Measurements from ENCODE around the gene CHST11.

The CHST11 gene

GRCh38 chr12:104588921-104589590 lies 132.3 kb downstream of the CHST11 start:
- no peak for DNase-seq
- Mint-ChIP-seq H3K27ac (no peak overlapping the region), H3K4me3 (no peak overlapping the region), H3K36me3 (peaks cover 11% of the 10 kb centered on the region), H3K9me3 (no peaks in the 10 kb centered on the region), H3K4me1 (peaks cover 2% of the 10 kb centered on the region), H3K27me3 (no peaks in the 10 kb centered on the region)
- CTCF ChIA-PET = interaction anchor here (1.4 kb wide), 1 partner anchor 207 kb away, joined by 4 read pairs; no protein-coding TSS in a partner anchor

- Mint-ChIP-seq H3K36me3 (peaks cover 11% of the 10 kb centered on the region), H3K27ac (no peak overlapping the region), H3K27me3 (no peaks in the 10 kb centered on the region), H3K4me3 (no peak overlapping the region), H3K9me3 (no peaks in the 10 kb centered on the region), H3K4me1 (peaks cover 2% of the 10 kb centered on the region)
- DNase-seq = no peak
- CTCF ChIA-PET = interaction anchor here (0.8 kb wide), 1 partner anchor 463 kb away, joined by 3 read pairs; no protein-coding TSS in a partner anchor
Measured at GRCh38 chr12:104590022-104590421, 133.3 kb downstream of the CHST11 start.

GRCh38 chr12:104591257-104591885 lies 134.6 kb downstream of the CHST11 start:
- Mint-ChIP-seq H3K4me3 (no peak overlapping the region), H3K9me3 (no peaks in the 10 kb centered on the region), H3K27ac (no peak overlapping the region), H3K4me1 (peaks cover 2% of the 10 kb centered on the region), H3K27me3 (no peaks in the 10 kb centered on the region), H3K36me3 (peaks cover 11% of the 10 kb centered on the region)
- no peak for DNase-seq
- CTCF ChIA-PET = no interaction called here

- CTCF ChIA-PET = no interaction called here
- peaks cover 2% of the 10 kb centered on the region for H3K4me1 Mint-ChIP-seq
- no peaks in the 10 kb centered on the region for H3K27me3 Mint-ChIP-seq
- peaks cover 11% of the 10 kb centered on the region for H3K36me3 Mint-ChIP-seq
- no peaks in the 10 kb centered on the region for H3K9me3 Mint-ChIP-seq
- no peak overlapping the region for H3K27ac Mint-ChIP-seq
- no peak for DNase-seq
- no peak overlapping the region for H3K4me3 Mint-ChIP-seq
Measured at GRCh38 chr12:104593482-104593881, 136.7 kb downstream of the CHST11 start.

- CTCF ChIA-PET = no interaction called here
- H3K27ac Mint-ChIP-seq = no peak overlapping the region
- H3K36me3 Mint-ChIP-seq = peaks cover 7% of the 10 kb centered on the region
- no peak for DNase-seq
- no peak overlapping the region for H3K4me3 Mint-ChIP-seq
- no peaks in the 10 kb centered on the region for H3K27me3 Mint-ChIP-seq
- H3K9me3 Mint-ChIP-seq = no peaks in the 10 kb centered on the region
- peaks cover 8% of the 10 kb centered on the region for H3K4me1 Mint-ChIP-seq
Measured at GRCh38 chr12:104596134-104596799, 139.5 kb downstream of the CHST11 start.

GRCh38 chr12:104596898-104597843 lies 140.4 kb downstream of the CHST11 start:
- Mint-ChIP-seq H3K9me3 (no peaks in the 10 kb centered on the region), H3K36me3 (peaks cover 16% of the 10 kb centered on the region), H3K4me3 (no peak overlapping the region), H3K27me3 (no peaks in the 10 kb centered on the region), H3K4me1 (peaks cover 16% of the 10 kb centered on the region), H3K27ac (no peak overlapping the region)
- CTCF ChIA-PET = no interaction called here
- DNase-seq = no peak

- Mint-ChIP-seq H3K4me1 (peaks cover 30% of the 10 kb centered on the region), H3K4me3 (no peak overlapping the region), H3K27ac (no peak overlapping the region), H3K9me3 (no peaks in the 10 kb centered on the region), H3K36me3 (peaks cover 22% of the 10 kb centered on the region), H3K27me3 (no peaks in the 10 kb centered on the region)
- DNase-seq = no peak
- CTCF ChIA-PET = no interaction called here
Measured at GRCh38 chr12:104598342-104599271, 141.9 kb downstream of the CHST11 start.

GRCh38 chr12:104599272-104600035 lies 142.7 kb downstream of the CHST11 start:
- no peak overlapping the region for H3K27ac Mint-ChIP-seq
- no peaks in the 10 kb centered on the region for H3K9me3 Mint-ChIP-seq
- no peak for DNase-seq
- H3K4me1 Mint-ChIP-seq = peaks cover 38% of the 10 kb centered on the region
- no peaks in the 10 kb centered on the region for H3K27me3 Mint-ChIP-seq
- peaks cover 26% of the 10 kb centered on the region for H3K36me3 Mint-ChIP-seq
- CTCF ChIA-PET = no interaction called here
- no peak overlapping the region for H3K4me3 Mint-ChIP-seq

GRCh38 chr12:104600036-104600712 lies 143.4 kb downstream of the CHST11 start:
- DNase-seq = no peak
- Mint-ChIP-seq H3K4me1 (peaks cover 45% of the 10 kb centered on the region), H3K4me3 (no peak overlapping the region), H3K36me3 (peaks cover 27% of the 10 kb centered on the region), H3K9me3 (no peaks in the 10 kb centered on the region), H3K27me3 (no peaks in the 10 kb centered on the region), H3K27ac (no peak overlapping the region)
- CTCF ChIA-PET = no interaction called here

GRCh38 chr12:104600790-104601739 lies 144.3 kb downstream of the CHST11 start:
- CTCF ChIA-PET = no interaction called here
- no peak overlapping the region for H3K27ac Mint-ChIP-seq
- H3K27me3 Mint-ChIP-seq = no peaks in the 10 kb centered on the region
- H3K4me3 Mint-ChIP-seq = no peak overlapping the region
- no peak for DNase-seq
- peaks cover 31% of the 10 kb centered on the region for H3K36me3 Mint-ChIP-seq
- peaks cover 49% of the 10 kb centered on the region for H3K4me1 Mint-ChIP-seq
- no peaks in the 10 kb centered on the region for H3K9me3 Mint-ChIP-seq

GRCh38 chr12:104602406-104602805 lies 145.7 kb downstream of the CHST11 start:
- Mint-ChIP-seq H3K27me3 (no peaks in the 10 kb centered on the region), H3K4me1 (peaks cover 49% of the 10 kb centered on the region), H3K4me3 (no peak overlapping the region), H3K9me3 (no peaks in the 10 kb centered on the region), H3K27ac (no peak overlapping the region), H3K36me3 (peaks cover 31% of the 10 kb centered on the region)
- no peak for DNase-seq
- CTCF ChIA-PET = no interaction called here

Measured in activated naive CD4-positive, alpha-beta T cell treated with anti-CD3 and anti-CD28 coated beads, Interleukin-2, amount 10 ng/mL, durations not matched to agents 7 days and 5 days (primary cell).